Activated naive CD4-positive, alpha-beta T cell treated with anti-CD3 and anti-CD28 coated beads, Interleukin-2, amount 50 U/mL, for 24 hours (primary cell): Measurements from ENCODE around the gene ZFHX2.
"Not testable (repeated sequence)": the region's sequence is repeated elsewhere in the genome, so short reads cannot be mapped to it uniquely, and the experiment has no call there.

ENCODE experiments used
- H3K27ac Mint-ChIP-seq: one replicate; pipeline ENCODE4 v1.8.0; 2021; ENCODE audit warnings: mild to moderate bottlenecking, mixed read lengths
- H3K27me3 Mint-ChIP-seq: one replicate; pipeline ENCODE4 v1.8.0; 2021; ENCODE audit warnings: mixed read lengths
- H3K36me3 Mint-ChIP-seq: one replicate; pipeline ENCODE4 v1.8.0; 2021; ENCODE audit warnings: mixed read lengths
- H3K4me1 Mint-ChIP-seq: one replicate; pipeline ENCODE4 v1.8.0; 2021; ENCODE audit warnings: mixed read lengths
- H3K4me3 Mint-ChIP-seq: one replicate; pipeline ENCODE4 v1.8.0; 2021; ENCODE audit warnings: mild to moderate bottlenecking, mixed read lengths
- H3K9me3 Mint-ChIP-seq: one replicate; pipeline ENCODE4 v1.8.0; 2021; ENCODE audit warnings: mixed read lengths

ZFHX2 gene

GRCh38 chr14:23551266-23552028 lies at the start of gene ZFHX2:
ZFHX2 (minus strand) TSS chr14:23551765; CDS start chr14:23535325, 16,440 bp downstream.
- H3K9me3 Mint-ChIP-seq = no peaks in the 10 kb centered on the region
- H3K4me3 Mint-ChIP-seq = peak within 1 kb of the TSS; percentile 93
- no peaks in the 10 kb centered on the region for H3K36me3 Mint-ChIP-seq
- H3K27ac Mint-ChIP-seq = peak within 1 kb of the TSS; percentile 92
- H3K27me3 Mint-ChIP-seq = no peaks in the 10 kb centered on the region
- H3K4me1 Mint-ChIP-seq = peaks cover 8% of the 10 kb centered on the region

- Mint-ChIP-seq H3K4me3 (no peak overlapping the region), H3K27ac (no peak overlapping the region), H3K9me3 (no peaks in the 10 kb centered on the region), H3K36me3 (no peaks in the 10 kb centered on the region), H3K27me3 (no peaks in the 10 kb centered on the region), H3K4me1 (peaks cover 3% of the 10 kb centered on the region)
These were observed 49.2 kb upstream of the ZFHX2 start for GRCh38 chr14:23600806-23601205.

- Mint-ChIP-seq H3K4me3 (no peak overlapping the region), H3K27me3 (no peaks in the 10 kb centered on the region), H3K27ac (no peak overlapping the region), H3K4me1 (no peaks in the 10 kb centered on the region), H3K9me3 (no peaks in the 10 kb centered on the region), H3K36me3 (no peaks in the 10 kb centered on the region)
These were observed 48.8 kb upstream of the ZFHX2 start for GRCh38 chr14:23600322-23600707.

- H3K4me1 Mint-ChIP-seq, H3K27me3 Mint-ChIP-seq, H3K9me3 Mint-ChIP-seq, H3K27ac Mint-ChIP-seq, H3K4me3 Mint-ChIP-seq, H3K36me3 Mint-ChIP-seq: not testable (repeated sequence)
These were observed 42.6 kb upstream of the ZFHX2 start for GRCh38 chr14:23594191-23594590.

GRCh38 chr14:23590198-23590597 lies 38.6 kb upstream of the ZFHX2 start:
- Mint-ChIP-seq H3K9me3 (no peaks in the 10 kb centered on the region), H3K4me3 (no peak overlapping the region), H3K27me3 (peaks cover 2% of the 10 kb centered on the region)

GRCh38 chr14:23589606-23590005 lies 38.0 kb upstream of the ZFHX2 start:
- peaks cover 2% of the 10 kb centered on the region for H3K27me3 Mint-ChIP-seq
- H3K4me3 Mint-ChIP-seq = no peak overlapping the region
- no peaks in the 10 kb centered on the region for H3K9me3 Mint-ChIP-seq
- no peaks in the 10 kb centered on the region for H3K36me3 Mint-ChIP-seq
- no peak overlapping the region for H3K27ac Mint-ChIP-seq
- peaks cover 11% of the 10 kb centered on the region for H3K4me1 Mint-ChIP-seq

More at GRCh38 chr14:23590198-23590597, 38.6 kb upstream of the ZFHX2 start:
- no peak overlapping the region for H3K27ac Mint-ChIP-seq
- H3K4me1 Mint-ChIP-seq = peaks cover 11% of the 10 kb centered on the region
- no peaks in the 10 kb centered on the region for H3K36me3 Mint-ChIP-seq

- Mint-ChIP-seq H3K27me3 (peaks cover 2% of the 10 kb centered on the region), H3K4me3 (no peak overlapping the region), H3K4me1 (peaks cover 11% of the 10 kb centered on the region), H3K36me3 (no peaks in the 10 kb centered on the region), H3K9me3 (no peaks in the 10 kb centered on the region), H3K27ac (no peak overlapping the region)
These were observed 37.5 kb upstream of the ZFHX2 start for GRCh38 chr14:23588884-23589598.

GRCh38 chr14:23584527-23585203 lies 33.1 kb upstream of the ZFHX2 start:
- H3K36me3 Mint-ChIP-seq, H3K27ac Mint-ChIP-seq, H3K9me3 Mint-ChIP-seq, H3K4me3 Mint-ChIP-seq: not testable (repeated sequence)
- Mint-ChIP-seq H3K27me3 (peaks cover 17% of the 10 kb centered on the region), H3K4me1 (peaks cover 11% of the 10 kb centered on the region)

GRCh38 chr14:23583761-23584526 lies 32.4 kb upstream of the ZFHX2 start:
- peaks cover 21% of the 10 kb centered on the region for H3K27me3 Mint-ChIP-seq
- not testable (repeated sequence) for H3K4me3 Mint-ChIP-seq, H3K36me3 Mint-ChIP-seq, H3K9me3 Mint-ChIP-seq, H3K4me1 Mint-ChIP-seq, H3K27ac Mint-ChIP-seq

GRCh38 chr14:23582906-23583760 lies 31.6 kb upstream of the ZFHX2 start:
- H3K4me1 Mint-ChIP-seq = peaks cover 4% of the 10 kb centered on the region
- H3K36me3 Mint-ChIP-seq = no peaks in the 10 kb centered on the region
- H3K4me3 Mint-ChIP-seq = no peak overlapping the region
- H3K27me3 Mint-ChIP-seq = peaks cover 27% of the 10 kb centered on the region
- H3K27ac Mint-ChIP-seq = no peak overlapping the region
- no peaks in the 10 kb centered on the region for H3K9me3 Mint-ChIP-seq

- Mint-ChIP-seq H3K36me3 (no peaks in the 10 kb centered on the region), H3K27me3 (peaks cover 35% of the 10 kb centered on the region), H3K4me1 (peaks cover 11% of the 10 kb centered on the region), H3K9me3 (no peaks in the 10 kb centered on the region), H3K4me3 (no peak overlapping the region), H3K27ac (no peak overlapping the region)
These were observed 29.4 kb upstream of the ZFHX2 start for GRCh38 chr14:23580948-23581281.

GRCh38 chr14:23580152-23580926 lies 28.8 kb upstream of the ZFHX2 start:
- no peak overlapping the region for H3K4me3 Mint-ChIP-seq
- H3K27me3 Mint-ChIP-seq = peaks cover 36% of the 10 kb centered on the region
- H3K4me1 Mint-ChIP-seq = peaks cover 11% of the 10 kb centered on the region
- H3K36me3 Mint-ChIP-seq = peaks cover under 1% of the 10 kb centered on the region
- H3K9me3 Mint-ChIP-seq = no peaks in the 10 kb centered on the region
- H3K27ac Mint-ChIP-seq = no peak overlapping the region

- Mint-ChIP-seq H3K4me1 (peaks cover 11% of the 10 kb centered on the region), H3K27ac (no peak overlapping the region), H3K36me3 (peaks cover 2% of the 10 kb centered on the region), H3K4me3 (no peak overlapping the region), H3K27me3 (peaks cover 42% of the 10 kb centered on the region), H3K9me3 (no peaks in the 10 kb centered on the region)
These were observed 28.2 kb upstream of the ZFHX2 start for GRCh38 chr14:23579739-23580138.

GRCh38 chr14:23579311-23579630 lies 27.7 kb upstream of the ZFHX2 start:
- no peak overlapping the region for H3K4me3 Mint-ChIP-seq
- peaks cover 2% of the 10 kb centered on the region for H3K36me3 Mint-ChIP-seq
- H3K9me3 Mint-ChIP-seq = no peaks in the 10 kb centered on the region
- H3K27me3 Mint-ChIP-seq = peaks cover 44% of the 10 kb centered on the region
- H3K27ac Mint-ChIP-seq = no peak overlapping the region
- peaks cover 11% of the 10 kb centered on the region for H3K4me1 Mint-ChIP-seq
